OCI-LY1 (cell line): ENCODE results near the gene NPHP1.

Experiments used
- CTCF ChIP-seq: fragments of 200-600 bp; sonication (generic), shearing (Covaris generic); IDR thresholded peaks from 2 replicates; pipeline ENCODE4 v1.5.1; 2017; ENCODE audit warnings: mild to moderate bottlenecking, antibody characterized with exemption, low read length, moderate library complexity, mixed read lengths
- EZH2 ChIP-seq: fragments of 200-600 bp; sonication (generic), shearing (Covaris generic); IDR thresholded peaks from 2 replicates; pipeline ENCODE4 v1.8.0; 2017; ENCODE audit warnings: borderline replicate concordance, mixed run types, mild to moderate bottlenecking, antibody characterized with exemption, low read length, moderate library complexity, mixed read lengths

- no peak for TF ChIP-seq CTCF
- TF ChIP-seq EZH2 = no peak
These were observed 70.8 kb downstream of the NPHP1 start for GRCh38 chr2:110134025-110134424.
